DMS53 (cell line): Measurements from ENCODE around the gene TRAF2.
"Not testable (repeated sequence)": the region's sequence is repeated elsewhere in the genome, so short reads cannot be mapped to it uniquely, and the experiment has no call there.

Source experiments
- DNase-seq: peaks from one replicate; lab custom pipeline; 2025; lab: John Stamatoyannopoulos, UW

Gene TRAF2, protein sequence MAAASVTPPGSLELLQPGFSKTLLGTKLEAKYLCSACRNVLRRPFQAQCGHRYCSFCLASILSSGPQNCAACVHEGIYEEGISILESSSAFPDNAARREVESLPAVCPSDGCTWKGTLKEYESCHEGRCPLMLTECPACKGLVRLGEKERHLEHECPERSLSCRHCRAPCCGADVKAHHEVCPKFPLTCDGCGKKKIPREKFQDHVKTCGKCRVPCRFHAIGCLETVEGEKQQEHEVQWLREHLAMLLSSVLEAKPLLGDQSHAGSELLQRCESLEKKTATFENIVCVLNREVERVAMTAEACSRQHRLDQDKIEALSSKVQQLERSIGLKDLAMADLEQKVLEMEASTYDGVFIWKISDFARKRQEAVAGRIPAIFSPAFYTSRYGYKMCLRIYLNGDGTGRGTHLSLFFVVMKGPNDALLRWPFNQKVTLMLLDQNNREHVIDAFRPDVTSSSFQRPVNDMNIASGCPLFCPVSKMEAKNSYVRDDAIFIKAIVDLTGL

DNA sequence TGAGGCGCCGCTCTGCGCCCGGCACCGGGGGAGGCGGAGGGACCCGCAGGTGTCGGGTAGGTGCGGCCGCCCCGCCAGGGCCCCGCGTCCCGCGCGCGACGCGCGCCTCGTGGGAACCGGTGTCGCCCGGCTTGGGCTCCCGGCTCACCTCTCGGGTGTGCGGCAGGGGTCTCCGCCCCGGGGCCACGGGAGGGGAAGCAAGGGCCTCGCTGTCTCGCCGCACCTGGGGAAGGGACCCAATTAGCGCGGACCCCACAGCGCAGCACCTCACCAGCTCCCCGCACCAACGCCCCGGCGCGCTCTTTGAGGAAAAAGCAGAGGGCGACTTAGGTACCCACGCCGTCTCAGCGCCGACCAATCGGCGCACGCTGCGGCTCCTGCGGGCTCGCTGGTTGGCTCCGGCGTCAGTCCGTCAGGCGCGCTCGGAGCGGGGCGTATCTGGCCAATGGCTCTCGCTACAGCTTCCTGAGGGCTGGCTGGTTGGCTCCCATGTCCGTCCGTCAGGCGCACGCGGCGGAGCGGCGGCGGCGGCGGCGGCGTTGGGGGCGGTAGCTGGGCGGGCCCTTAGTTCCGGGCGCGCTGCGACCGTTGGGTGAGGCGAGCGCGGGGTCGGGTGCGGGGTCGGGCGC is at the start of gene TRAF2:
TRAF2 (plus strand) TSS at position 567 of the 629 bp plus-strand sequence. CDS start 12,225 bp downstream, outside the sequence.
- DNase-seq: peak; percentile 99

DNA sequence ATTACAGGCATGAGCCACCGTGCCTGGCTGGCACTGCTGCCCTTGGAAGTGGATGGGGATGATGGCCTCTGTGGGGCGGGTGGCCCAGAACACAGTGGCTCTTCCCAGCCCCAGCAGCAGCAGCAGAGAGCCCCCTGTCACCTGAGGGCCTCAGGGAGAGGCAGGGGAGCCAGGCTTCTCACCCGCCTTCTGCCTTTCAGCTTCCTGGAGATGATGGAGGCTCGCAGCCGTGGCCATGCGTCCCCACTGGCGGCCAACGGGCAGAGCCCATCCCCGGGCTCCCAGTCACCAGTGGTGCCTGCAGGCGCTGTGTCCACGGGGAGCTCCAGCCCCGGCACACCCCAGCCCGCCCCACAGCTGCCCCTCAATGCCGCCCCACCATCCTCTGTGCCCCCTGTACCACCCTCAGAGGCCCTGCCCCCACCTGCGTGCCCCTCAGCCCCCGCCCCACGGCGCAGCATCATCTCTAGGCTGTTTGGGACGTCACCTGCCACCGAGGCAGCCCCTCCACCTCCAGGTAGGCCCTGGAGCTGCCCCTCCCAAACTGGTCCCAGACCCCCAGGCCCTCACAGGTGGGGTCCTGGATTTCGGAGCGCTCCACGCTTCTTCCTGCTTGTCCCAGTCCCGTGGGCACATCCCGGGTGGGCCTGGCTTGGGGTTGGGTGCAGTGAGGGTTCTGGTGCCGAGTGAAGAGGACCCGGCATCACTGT is 49.0 kb upstream of the TRAF2 start:
- no peak for DNase-seq

DNA sequence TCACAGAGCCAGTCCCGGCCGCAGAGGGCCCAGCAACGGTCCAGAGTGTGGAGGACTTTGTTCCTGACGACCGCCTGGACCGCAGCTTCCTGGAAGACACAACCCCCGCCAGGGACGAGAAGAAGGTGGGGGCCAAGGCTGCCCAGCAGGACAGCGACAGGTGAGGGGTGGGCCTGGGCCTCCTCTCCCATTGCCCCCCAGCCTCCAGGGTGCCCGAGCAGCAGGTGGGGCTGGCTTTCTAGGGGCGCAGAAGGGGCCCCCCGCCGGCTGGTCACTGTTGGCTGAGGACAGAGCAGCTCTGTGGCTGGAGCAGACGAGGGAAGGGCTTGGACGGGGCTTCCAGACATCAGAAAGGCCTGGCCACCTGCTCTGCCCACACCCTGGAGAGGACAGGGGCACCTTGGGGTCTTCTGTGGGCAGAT is 48.4 kb upstream of the TRAF2 start:
- not testable (repeated sequence) for DNase-seq

DNA sequence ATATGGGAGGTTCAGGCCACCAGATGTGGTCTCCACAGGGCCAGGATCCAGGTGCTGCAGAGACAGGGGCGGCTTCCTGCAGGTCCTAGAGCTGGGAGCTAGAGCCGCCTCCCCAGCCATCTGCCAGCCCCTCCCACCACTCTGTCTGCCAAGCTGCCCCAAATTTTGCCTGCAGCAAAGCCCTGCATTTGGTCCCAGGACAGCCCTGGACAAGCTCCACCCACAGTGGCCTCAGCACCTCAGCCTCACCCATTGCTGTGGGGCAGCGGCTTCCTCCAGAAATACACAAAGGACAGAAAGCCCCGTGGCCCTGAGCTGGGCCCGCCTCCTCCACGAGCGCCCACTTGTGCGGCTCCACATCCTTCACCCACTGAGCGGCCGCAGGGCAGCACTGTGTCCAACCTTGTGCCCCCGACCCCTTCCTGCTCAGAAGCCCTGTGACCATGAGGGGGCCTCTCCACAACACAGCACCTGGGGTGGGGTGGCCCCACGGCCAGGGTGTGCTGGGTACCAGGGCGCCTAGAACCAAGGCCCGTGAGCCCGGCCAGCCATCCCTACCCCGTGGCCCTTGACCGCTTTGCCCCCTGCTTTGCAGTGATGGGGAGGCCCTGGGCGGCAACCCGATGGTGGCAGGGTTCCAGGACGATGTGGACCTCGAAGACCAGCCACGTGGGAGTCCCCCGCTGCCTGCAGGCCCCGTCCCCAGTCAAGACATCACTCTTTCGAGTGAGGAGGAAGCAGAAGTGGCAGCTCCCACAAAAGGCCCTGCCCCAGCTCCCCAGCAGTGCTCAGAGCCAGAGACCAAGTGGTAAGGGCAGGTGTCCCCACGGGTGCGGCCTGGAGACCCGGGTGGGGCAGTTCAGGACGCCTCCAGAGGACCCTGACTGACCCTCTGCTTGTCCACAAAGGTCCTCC is 47.7 kb upstream of the TRAF2 start:
- DNase-seq: no peak

DNA sequence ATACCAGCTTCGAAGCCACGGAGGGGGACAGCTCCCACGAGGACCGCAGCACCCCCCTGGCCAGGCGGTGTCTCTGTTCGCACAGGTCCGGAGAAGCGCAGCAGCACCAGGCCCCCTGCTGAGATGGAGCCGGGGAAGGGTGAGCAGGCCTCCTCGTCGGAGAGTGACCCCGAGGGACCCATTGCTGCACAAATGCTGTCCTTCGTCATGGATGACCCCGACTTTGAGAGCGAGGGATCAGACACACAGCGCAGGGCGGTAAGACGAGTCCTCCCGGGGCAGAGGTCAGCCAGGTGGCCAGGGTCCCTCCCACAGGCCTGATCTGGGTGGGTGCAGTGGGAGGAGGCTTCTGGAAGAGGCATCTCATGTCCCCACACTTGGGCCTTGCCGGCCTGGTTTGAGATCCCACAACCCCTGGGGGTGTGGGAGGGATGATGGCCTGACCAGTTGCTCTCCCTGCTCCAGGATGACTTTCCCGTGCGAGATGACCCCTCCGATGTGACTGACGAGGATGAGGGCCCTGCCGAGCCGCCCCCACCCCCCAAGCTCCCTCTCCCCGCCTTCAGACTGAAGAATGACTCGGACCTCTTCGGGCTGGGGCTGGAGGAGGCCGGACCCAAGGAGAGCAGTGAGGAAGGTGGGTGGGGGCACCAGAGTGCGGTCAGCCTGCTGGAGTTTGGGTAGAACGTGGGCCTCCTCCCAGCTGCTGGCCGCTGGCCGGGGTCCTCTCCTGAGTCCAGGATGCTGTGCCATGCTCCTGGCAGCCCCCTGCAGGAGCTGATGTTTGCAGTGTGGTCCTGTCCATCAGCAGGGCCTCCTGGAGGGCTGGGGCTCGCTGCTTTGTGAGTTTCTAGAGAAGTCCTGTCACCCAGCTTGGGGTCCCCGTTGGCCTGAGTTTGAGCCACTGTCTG is 46.8 kb upstream of the TRAF2 start:
- DNase-seq: no peak

DNA sequence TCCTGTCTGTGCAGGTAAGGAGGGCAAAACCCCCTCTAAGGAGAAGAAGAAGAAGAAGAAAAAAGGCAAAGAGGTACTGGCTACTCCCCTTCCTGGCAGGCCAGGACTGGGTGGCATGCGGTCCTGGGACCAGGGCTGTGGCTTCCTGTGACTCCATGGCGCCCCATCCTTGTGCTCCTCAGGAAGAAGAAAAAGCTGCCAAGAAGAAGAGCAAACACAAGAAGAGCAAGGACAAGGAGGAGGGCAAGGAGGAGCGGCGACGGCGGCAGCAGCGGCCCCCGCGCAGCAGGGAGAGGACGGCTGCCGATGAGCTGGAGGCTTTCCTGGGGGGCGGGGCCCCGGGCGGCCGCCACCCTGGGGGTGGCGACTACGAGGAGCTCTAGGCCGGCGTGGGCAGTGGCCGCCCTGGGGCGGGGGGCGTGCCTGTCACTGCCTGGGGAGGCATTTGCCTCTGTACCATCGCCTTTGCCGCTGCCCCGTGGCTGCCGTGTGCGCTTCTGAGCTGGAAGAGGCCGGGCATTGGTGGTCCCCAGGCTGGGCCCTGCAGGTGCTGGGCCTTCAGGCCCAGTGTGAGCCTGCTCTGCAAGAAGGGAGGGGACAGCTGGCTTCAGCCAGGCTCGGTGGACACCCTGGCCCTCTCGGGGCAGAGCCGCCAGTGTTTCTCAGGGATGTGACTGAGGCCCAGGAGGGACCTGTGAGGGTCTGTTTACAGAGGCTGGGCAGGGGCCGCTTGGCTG is 46.0 kb upstream of the TRAF2 start:
- DNase-seq: peak; percentile 85

DNA sequence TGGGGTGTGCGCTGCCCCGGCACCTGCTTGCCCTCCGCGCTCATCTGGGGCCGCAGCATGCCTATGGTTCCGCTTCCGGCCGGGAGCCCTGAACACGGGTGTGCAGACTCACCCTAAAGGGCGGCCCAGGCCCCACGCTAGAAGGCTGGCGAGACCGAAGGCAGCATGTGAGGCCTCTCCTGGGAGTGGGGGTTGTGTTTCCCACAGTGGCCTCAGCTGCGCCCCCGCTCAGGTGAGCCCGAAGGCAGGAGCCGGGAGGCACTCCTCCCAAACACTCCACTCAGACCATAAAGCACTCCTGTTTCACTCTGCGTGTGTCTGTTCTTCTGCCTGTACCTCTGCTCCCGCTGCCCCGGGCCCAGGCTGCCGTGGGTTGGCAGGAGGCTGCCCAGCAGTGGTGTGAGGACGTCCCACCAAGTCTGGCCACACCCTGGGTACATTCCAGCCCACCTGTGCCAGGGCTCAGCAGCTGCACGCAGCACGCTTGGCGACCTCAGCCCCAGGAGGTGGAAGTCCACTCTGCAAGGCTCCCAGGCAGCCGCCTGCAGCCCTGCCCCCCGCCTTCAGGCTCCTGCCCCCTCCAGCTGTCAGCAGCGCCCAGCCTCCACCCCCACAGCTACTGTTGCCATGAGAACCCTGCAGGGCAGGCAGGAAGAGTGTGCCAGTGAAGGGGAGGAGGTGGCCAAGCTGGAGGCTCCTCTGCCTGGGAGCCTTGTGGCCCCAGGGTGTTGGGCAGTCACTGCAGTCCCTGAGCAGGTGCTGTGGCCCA is 45.3 kb upstream of the TRAF2 start:
- peak; percentile 98 for DNase-seq

DNA sequence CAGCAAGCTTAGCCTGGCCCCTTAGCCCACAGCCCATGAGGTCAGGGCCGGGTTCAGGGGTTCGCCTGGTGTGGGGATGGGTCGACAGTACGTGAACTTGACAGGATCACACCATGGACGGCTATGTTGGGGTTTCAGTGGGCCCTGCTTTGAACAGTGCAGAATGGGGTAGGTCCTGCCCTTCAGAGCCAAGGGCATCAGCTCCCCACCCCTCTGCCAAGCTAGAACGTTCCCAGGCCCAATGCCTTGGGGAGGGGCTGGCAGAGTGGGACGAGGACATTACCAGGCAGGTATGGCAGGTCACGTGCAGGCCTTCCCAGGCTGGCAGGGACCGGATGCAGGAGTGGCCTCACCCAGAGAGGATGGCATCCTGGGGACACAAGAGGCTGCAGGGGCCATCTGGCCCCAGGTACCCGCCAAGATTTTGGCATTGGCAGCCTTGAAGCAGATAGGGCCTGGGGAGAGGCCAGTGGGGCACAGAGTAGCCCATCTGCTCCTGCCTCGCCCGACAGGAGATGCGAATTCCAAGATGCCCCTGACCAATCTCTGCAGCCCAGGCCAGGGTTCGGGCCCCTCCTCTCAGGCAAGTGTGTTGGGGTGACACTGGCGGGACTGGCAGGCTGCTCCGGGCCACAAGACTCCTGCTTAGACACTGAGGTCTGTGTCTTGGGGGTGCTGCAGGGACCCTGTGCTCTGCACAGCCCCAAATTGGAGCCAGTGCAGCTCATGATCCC is 44.5 kb upstream of the TRAF2 start:
- peak; percentile 88 for DNase-seq

DNA sequence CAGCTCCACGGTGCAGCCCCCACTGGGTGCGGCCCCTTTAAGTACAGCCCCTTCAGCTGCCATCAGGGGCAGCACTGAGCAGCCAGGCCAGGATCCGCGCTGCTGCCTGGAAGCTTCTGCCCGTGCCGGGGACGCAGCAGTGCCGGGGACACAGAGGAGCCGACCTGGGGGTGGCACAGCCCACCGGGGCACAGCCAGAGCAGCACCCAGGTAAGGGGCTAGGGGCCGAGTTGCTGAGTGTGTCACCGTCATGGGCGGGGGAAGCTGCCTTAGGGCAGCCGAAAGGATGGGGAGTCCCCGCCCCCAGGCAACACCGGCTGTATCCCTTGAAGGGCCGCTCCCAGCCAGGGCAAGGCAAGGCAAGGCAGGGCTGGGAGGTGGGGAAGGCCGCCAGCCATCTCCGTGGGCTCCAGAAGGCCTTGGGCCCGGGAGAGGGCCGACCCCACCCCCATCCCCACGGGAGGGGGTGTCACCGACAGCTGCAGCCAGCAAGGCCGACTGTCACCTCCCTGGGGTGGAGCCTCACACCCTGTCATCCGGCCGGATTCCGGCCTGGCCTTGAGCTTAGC is 43.9 kb upstream of the TRAF2 start, which contains the start of gene AJM1:
AJM1 (plus strand) TSS at position 99 of the 569 bp plus-strand sequence. CDS start 1,937 bp downstream, outside the sequence.
- DNase-seq: peak; percentile 86

DNA sequence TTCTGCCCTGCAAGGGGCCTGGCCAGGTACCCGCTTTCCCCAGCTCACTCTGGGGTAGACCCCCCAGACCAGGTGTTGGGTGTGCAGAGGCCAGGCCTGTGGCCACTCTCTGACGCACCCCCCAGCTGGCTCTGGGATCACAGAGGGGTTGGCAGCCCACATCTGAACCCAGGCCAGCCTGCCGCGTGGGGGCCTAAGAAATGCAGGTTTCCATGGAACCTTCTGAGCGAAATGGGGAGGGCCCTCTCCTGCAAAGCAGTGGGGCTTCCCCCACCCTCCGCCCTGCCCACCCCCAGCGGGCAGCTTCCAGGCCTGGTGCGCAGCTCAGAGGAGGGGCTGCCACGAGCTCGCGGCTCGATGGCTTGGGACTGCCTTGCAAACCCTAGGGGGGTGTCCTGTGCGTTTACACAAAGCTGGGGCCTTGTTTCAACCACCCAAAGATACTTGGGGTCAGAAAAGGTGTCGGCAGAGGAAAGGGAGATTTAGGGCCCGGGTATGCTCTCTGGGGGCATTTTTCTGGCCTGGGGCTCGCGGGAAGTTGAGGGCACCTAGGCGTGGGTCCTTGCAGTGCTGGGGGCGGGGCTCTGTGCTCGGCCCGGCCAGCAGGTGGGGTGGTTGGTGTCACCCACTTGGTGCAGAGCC is 43.0 kb upstream of the TRAF2 start:
- not testable (repeated sequence) for DNase-seq

DNA sequence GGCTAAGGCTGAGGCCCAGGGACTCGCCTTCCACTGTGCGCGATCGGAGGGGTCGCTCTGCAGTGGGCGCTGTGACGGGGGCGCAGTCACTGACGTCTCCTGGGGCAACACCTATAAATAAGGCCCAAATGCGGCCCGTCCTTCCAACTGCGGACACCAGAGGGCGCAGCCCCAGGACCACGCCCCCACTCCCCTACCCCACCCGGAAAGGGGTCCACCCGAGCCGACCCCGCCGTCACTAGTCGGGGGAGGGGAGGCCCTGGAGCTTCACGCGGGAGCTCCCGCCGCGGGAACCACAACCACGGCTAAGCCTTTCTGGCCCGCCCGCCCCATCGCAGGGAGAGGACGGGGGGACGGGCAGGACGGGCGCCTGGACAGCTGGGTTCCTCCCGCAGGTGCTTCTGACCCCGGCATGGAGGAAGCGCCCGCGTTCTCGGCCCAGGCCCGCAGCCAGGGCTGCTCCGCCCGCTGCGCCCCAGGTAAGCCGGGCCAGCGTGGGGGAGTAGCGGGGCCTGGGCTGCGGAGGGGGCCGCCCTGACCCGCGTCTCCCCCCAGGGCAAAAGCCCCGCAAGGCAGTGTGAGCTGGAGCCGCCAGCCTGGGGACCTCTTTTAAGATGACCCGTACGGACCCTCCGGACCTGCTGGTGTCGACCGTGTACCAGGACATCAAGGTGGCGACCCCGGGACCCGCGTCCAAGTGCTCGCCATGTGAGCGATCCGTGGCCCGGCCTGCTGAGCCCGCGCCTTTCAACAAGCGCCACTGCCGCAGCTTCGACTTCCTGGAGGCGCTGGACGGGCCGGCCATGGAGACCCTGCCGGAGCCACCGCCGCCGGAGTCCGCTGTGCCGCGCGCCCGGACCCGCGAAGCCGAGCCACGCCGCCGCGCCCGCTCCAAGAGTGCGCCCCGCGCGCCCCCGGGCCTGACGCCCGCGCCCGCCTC is 42.2 kb upstream of the TRAF2 start:
- DNase-seq: peak; percentile 60

DNA sequence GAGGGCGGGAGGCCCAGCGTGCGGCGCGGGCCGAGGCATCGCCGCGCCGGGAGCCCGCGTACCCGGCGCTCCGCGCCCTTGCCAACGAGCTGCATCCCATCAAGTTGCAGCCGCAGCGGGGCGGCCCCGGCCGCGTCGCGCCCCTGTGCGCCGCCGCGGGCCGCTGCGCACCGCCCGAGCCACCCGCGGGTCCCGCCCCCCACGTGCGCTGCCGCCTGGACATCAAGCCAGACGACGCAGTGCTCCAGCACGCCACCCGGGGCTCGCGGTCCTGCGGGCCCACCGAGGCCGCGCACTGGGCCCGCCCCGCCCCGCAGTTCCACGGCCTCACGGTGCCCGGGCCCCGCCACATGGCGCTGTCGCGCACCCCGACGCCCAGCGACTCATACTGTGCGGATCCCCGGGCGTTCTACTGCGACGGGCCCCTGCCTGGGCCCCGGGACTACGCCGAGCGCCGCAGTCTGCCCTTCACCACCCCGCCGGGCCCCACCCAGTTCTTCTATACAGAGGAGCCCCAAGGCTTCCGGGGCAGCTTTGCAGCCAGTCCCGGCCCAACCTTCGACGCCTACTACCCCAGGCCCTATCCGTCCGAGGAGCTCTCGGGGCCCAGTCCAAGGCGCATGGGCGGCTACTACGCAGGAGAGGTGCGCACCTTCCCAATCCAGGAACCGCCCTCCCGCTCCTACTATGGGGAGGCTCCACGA is 41.4 kb upstream of the TRAF2 start:
- peak; percentile 59 for DNase-seq

DNA sequence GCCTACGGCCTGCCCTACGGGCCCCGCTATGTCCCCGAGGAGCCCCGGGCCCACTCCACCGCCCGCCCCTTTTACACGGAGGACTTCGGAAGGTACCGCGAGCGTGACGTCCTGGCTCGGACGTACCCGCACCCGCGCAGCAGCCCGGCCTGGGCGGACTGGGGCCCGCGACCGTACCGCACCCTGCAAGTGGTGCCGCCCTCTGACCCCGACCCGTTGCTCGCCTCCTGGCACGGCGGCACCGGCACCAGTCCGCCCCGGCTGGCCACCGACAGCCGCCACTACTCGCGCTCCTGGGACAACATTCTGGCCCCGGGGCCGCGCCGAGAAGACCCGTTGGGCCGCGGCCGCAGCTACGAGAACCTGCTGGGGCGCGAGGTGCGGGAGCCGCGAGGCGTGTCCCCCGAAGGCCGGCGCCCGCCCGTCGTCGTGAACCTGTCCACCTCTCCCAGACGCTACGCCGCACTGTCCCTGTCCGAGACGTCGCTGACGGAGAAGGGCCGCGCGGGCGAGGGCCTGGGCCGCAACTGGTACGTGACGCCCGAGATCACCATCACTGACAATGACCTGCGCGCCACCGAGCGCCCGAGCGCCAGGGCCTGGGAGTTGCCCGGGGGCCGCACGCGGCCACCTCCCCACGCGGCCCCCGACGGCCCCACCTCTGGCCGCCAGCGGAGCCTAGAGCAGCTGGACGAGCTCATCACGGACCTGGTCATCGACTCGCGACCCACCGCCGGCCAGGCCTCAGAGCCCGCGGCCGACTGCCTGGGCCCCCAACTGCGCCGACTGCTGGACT is 40.7 kb upstream of the TRAF2 start:
- peak; percentile 61 for DNase-seq

DNA sequence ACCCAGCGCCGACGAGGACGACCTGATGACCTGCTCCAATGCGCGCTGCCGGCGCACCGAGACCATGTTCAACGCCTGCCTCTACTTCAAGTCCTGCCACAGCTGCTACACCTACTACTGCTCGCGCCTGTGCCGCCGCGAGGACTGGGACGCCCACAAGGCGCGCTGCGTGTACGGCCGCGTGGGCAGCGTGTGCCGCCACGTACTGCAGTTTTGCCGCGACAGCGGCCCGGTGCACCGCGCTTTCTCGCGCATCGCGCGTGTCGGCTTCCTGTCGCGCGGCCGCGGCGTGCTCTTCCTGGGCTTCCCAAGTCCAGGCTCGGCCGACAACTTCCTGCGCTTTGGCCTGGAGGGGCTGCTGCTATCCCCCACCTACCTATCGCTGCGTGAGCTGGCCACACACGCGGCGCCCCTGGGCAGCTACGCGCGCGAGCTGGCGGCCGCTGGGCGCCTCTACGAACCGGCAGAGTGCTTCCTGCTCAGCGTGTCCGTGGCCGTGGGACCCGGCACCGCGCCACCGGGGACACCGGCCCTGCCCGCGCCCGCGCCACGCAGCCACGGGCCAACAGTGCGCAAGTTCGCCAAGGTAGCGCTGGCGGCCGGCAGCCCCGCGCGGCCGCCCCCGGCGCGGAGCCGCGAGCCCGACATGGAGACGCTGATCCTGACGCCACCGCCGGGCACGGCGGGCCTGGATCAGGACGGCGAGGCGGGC is 39.8 kb upstream of the TRAF2 start:
- peak; percentile 75 for DNase-seq
